ENCODE results near the gene EPB41L5.
"Not testable (repeated sequence)": the region's sequence is repeated elsewhere in the genome, so short reads cannot be mapped to it uniquely, and the experiment has no call there.

EPB41L5 gene

DNA sequence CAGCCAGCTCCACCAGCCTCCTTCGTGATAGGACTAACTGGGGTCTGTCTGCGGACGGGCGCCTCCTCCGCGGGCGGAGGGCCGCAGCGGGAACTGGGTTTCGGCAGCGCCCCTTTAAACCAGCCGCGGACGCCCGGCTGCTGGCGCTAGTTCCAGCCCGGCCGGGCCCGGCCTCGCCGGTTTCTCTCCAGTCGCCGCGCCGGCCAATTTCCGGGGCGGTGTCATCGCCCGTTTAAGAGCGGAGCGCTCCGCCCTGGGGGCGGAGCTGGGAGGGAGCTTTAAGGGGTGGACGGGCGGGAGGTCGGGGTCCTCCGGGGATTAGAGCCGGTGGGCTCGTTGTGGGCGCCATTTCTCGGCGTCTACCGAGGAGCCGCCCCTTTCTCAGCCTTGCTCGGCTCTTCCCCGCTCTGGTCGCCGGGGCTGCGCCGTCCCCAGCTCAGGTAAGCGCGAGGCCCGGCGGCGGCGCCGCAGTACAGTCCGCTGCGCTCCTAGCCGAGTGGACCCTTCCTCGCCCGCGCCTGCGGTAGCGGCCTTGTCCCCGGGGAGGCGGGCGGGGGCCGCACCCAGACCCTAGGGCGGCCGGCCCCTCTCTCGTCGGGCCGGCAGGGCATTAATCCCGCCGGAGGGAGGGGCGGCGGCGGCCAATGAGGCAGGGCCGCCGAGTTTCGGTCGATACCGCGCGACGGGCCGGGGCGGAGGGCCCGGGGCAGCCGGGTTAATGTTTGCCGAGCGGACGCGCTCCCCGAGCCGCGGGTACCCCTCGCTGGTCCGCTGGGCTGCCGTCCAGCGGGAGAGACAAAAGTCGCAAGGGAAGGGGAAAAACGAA lies at the start of gene EPB41L5:
TSS of gene EPB41L5 (plus strand) at position 307 of the 826 bp plus-strand sequence. CDS start 6,008 bp downstream, outside the sequence.
- DNase-seq: peak; percentile 84

DNA sequence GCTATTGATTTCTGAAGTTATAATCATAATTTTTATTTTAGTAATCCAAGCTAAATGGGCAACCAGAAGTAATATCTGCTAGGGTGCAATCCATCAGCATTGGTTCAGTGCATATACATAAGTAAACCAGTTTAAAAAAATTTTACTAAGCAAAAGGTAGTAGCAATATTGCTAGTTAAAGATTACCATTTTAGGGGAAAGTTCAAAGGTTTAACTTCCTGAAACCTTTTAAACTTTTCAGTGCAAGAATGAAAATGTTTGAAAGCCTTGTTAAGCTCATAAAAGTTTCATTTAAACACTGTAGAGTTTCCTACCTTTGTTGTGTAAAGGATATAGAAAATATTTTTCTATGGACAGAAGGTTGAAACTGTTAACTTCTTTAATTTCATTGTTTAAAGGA lies 31.0 kb upstream of the EPB41L5 start:
- DNase-seq: no peak

DNA sequence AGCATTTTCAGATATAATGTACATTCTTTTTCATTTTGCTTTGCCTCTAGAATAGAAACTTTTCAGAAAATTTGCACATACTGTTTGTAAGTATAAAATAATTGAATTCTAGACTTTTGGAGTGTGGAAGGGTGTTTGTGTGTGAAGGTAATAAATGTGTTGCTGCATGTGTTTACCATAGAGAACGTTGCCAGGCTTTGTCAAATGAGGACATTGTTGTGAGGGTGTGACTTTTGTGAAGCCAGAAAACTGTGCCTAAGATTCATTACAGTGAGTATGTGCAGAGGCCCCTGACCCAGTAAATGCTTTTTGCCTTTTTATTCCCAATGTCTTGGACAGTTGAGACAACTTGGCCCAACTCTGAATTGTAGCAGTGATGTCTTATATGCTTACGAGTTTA lies 30.4 kb upstream of the EPB41L5 start:
- no peak for DNase-seq

DNA sequence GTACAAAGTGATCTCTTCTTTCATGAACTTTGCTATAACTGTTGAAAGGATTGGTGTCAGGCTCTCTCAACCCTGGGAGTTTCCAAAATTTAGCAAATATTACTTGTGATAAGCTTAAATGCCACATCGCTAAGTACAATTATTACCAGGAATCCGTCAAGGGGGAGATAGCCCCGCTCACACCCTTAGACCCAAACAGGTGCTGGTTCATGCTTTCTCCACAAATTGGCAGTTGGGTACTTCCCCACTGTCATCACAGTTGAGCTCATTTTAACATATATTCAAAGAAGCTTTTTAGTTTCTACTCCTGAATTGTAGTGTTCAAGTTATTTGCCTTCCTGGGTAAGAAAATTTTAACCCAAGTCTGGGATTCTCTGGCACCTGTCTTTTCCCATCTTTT lies 29.8 kb upstream of the EPB41L5 start:
- no peak for DNase-seq

DNA sequence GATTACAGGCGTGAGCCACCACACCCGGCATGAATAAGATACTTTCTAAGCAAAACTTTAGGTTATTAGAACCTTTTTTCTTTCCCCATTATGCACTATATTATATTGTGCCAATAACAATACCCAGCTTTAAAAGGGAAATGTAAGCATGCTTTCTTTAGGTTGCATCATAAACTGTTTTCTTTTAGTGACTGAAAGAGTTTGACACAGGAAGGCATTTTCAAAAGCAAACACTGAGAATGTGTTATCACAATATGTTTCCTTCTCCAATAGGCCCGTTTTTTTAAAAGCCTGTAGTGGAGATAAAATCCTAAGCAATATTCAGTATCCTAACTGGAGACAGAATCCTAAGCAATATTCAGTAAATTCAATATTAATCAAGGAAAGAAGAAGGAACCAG lies 16.7 kb upstream of the EPB41L5 start:
- DNase-seq: no peak

DNA sequence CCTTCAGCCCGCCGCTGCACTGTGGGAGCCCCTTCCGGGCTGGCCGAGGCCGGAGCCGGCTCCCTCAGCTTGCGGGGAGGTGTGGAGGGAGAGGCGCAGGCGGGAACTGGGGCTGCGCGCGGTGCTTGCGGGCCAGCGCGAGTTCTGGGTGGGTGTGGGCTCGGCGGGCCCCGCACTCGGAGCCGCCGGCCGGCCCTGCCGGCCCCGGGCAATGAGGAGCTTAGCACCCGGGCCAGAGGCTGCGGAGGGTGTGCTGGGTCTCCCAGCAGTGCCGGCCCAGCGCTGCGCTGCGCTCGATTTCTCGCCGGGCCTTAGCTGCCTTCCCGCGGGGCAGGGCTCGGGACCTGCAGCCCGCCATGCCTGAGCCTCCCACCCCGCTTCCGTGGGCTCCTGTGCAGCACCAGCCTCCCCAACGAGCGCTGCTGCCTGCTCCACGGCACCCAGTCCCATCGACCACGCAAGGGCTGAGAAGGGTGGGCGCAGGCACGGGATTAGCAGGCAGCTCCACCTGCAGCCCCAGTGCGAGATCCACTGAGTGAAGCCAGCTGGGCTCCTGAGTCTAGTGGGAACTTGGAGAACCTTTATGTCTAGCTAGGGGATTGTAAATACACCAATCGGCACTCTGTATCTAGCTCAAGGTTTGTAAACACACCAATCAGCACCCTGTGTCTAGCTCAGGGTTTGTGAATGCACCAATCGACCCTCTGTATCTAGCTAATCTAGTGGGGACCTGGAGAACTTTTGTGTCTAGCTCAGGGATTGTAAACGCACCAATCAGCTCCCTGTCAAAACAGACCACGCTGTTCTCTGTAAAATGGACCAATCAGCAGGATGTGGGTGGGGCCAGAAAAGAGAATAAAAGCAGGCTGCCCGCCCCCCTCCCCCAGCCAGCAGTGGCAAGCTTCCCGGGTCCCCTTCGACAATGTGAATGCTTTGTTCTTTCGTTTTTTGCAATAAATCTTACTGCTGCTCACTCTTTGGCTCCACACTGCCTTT lies 15.7 kb upstream of the EPB41L5 start:
- DNase-seq: not testable (repeated sequence)

DNA sequence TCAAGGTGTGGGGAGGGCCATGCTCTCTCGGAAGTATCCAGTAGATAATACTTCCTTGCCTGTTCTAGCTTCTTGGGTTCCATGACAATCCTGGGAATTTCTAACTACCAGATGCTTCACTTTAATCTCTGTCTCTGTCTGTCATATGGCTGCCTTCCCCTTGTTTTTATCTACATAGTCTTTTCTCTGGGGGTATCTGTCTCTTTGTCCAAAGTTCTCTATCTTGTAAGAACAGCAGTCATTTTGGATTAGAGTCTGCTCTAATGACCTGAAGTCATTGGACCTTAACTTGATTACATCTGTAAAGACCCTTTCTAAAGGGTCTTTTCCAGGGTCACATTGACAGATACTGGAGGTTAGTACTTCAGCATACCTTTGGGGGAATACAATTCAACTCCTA lies 11.4 kb upstream of the EPB41L5 start:
- DNase-seq: no peak

DNA sequence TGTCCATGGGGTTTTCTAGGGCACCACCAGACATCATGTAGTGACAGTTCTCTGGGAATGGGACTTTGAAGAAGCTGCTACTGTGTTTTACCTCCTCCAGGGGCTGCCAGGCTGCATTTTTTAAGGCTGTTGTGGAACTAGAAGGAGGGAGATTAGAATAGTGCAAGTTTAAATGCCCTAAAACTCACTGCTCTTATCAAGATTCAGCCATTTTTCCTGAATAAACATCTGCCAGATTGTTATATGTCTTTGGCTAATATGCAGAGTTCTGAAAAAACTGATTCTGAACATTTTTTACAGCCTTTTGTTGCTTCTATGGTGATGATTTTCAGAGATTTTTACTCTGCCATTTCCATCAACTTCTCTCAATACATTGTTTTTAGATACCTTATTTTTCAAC lies 8.6 kb upstream of the EPB41L5 start:
- DNase-seq: no peak

DNA sequence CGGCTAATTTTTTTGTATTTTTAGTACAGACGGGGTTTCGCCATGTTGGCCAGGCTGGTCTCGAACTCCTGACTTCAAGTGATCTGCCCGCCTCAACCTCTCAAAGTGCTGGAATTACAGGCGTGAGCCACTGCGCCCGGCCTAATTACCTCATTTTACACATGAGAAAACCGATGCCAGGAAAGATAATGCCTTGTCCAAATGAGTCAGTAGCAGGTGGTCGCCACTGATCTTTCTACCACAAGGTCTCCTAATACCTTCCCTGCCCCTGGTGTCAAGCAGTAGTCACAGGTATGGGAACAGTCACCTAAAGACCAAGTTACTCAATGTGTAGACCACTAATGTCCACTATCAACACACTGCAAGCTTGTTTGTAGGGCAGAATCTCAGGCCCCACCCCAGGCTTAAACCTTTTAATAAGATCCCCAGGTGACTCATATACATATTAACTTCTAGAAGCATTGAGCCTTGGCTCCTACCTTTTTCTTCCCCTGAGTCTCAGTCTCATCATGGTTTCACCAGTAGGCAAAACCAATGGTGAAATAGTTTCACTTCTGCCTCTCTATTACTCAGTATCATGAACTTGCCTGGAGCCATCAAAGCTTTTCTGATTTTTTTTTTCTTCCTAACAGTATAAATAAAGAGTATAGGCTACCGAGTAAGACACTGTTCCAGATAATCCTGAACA lies 6.9 kb upstream of the EPB41L5 start:
- DNase-seq: no peak

DNA sequence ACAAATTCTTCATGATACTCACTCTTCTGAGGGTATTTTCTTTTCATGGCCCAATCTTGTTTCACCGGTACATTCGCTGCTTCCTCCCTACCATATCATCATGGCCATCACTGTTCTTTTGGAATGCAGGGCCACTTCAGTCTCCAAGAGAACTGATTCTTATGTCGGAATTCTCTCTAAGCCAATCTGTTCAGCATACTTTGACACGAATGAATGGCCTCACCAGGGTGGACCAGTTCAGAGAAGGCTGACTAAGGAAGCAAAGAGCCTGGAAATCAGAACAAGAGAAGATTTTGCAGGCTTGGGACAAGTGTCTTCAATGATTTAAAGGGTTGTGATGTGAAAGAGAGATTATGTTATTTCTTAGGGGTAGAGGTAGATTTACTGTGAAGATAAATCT lies 5.0 kb upstream of the EPB41L5 start:
- no peak for DNase-seq

DNA sequence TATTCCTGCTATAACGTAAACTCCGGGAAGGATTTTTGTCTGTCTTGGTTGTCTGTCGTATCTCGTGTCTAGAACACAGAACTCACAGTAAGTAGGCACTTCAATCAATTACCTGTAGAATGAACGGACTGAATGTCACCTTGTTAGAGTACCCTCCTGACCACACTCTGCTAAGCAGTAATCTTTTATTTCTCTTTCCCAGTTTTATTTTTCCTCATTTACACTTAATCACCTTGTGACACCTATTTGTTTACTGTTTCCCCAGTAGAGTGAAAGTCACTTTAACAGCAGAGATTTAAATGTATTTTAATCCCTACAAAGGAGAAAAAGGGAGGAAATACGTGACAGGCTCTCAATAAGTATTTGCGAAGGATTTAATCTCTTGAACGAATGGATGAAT lies 514 bp upstream of the EPB41L5 start:
- DNase-seq: no peak

DNA sequence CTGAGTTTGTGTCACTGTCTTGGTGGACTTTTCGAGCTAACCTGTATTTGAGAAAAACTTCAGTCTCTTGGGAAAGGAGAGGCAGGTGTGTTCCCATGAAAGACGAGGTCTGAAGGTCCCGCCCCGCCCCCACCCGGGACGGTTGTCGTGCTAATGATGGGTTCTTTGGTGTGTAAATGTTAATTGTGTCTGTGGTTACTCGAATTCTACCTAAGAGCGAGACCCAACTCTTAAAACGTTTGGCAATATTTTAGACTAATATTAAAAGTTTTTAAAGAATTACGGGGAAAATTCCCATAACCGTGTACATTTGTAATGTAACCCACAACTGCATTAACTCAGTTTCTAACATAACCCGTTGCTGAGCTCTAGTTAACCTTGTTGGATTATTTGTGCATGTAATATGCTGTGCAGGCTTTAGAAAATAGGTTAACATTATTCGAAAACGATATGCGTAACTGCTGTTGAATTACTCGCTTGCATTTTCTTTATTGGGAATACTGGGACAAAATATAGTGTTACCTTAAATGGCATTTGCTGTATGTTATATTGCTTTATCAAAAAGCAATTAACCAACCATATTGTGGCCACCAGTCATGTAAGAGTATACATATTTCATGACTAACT lies 833 bp downstream of the EPB41L5 start:
- DNase-seq: no peak

DNA sequence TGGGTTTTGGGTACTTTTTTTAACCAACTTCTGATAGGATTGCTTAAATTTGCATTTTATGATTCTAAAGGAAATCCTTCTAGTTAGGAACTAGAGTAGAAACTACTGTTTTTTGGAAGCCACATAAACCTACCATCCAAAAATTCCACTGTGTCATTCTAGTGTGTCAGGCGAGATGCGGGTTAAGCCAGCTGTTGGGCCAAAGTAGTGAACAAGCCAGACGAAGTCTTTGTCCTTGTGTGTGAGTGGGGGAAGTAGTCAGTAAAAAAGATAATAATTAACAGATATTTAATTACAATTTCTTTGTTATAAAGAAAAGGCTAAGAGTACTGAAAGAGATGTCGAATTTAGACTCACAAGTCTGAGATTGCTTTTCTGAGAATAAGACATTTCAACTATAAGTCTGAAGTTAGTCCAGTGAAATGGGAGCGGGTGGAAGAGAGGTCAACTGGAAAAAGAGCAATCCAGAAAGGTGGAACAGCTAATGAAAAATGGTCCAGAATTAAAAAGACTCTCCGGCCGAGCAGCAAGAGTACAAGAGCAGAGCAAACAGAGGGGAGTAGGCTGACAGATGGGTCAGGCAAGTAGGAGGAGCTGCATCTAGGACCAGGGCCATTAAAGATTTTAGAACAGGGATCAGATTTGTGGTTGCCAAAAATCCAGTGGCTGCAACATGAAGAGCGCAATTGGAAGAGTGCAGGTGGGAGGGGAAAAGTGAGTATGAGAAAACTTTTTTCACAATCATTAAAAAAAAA lies 1.5 kb downstream of the EPB41L5 start:
- DNase-seq: no peak

DNA sequence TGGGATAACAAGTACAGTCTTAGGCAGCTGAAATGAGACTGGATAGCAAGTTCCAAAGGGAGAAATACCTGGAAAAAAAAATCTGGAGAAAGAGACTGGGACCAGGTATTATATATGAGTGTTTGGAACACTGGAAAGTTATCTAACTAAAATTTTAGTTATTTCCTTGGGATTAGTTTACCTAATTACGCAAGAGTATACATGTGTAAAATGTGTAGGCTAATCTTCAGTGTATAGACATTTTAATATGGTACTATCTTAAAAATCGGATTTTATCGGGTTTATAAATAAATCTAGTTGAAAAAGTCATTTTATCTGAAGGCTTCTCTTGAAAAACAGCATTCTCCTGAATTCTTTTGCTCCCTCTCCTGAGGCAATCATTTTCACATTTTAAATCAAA lies 3.9 kb downstream of the EPB41L5 start:
- DNase-seq: no peak

DNA sequence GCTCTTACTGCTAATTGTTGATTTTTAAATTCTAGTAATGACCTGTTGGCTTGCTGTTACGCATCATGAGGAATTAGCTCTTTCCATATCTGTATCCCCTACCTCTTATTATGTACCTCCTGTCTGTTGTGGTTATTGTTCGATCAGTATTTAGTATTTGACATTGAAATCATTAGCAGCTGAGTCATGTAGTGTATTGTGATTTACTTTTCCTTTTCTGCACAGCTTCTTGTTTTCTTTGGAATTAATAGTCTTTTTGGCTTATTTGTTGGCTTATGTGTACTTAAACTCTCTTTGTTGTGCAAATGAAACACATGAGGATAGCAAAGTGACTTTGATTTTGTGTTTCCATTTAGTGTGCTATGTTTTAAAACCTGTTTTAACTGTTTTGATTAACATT lies 4.3 kb downstream of the EPB41L5 start:
- no peak for DNase-seq

DNA sequence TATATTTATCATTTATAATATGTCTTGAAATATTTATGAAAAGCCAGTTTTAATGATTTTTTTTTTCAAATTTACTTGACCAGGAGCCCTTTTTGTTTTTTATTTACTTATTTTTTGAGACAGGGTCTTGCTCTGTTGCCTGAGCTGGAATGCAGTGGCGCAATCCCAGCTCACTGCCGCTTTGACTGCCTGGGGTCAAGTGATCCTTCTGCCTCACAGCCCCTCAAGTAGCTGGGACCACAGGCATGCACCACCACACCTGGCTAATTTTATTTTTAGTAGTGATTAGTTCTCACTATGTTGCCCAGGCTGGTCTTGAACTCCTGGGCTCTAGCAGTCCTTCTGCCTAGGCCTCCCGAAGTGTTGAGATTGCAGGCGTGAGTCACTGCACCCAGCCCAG lies 5.7 kb downstream of the EPB41L5 start:
- no peak for DNase-seq

DNA sequence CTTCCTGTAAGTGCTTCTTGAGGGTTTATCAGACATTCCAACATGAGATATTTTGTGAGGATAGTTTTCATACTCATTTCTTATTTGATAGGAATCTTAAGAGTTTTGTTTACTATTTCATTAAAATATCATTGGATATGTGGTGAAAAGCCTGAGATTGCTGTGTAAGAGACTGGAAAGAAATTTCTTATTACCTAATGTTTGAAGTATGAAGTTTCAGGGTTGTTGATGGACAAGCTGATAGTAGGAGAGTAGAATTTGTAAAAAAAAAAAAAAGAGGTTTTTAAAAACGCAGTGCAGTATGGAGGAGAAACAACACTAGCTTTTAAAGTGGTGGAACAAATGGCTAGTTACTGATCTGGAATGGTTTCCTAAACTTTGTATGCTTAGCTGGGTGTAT lies 7.7 kb downstream of the EPB41L5 start:
- DNase-seq: no peak

DNA sequence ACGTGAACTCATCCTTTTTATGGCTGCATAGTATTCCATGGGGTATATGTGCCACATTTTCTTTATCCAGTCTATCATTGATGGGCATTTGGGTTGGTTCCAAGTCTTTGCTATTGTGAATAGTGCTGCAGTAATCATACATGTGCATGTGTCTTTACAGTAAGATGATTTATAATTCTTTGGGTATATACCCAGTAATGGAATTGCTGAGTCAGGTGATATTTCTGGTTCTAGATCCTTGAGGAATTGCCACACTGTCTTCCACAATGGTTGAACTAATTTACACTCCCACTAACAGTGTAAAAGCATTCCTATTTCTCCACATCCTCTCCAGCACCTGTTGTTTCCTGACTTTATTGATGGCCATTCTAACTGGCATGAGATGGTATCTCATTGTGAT lies 9.6 kb downstream of the EPB41L5 start:
- DNase-seq: not testable (repeated sequence)

DNA sequence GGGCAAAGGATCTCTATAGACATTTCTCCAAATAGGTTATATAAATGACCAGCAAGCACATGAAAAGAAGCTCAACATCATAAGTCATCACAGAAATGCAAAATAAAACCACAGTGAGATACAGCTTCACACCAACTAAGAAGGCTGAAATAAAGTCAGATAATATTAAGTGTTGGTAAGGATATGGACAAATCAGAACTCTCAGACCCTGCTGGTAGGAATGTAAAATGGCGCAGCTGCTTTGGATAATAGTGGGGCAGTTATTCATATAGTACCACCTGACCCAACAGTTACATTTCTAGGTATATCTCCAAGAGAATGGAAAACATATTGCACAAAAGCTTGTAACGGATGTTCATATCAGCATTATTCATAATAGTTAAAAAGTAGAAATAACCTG lies 14.0 kb downstream of the EPB41L5 start:
- no peak for DNase-seq

DNA sequence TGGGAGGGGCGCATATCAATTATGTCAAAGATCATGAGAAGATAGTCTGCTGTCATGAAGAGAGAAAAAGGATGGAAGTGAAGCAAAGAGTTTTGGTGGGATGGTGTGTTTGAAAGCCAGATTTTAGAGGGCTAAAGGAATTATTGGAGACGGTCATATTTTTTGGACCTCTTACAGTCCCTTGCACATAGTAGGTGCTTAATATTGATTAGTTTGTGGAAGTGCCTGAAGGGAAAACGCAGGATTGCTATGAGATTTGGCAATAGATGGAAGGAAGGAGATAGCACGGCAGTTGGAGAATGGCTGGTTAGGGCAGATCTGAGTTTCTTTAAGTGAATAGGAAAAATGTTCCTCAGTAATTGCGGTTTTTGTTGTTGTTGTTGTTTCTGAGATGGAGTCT lies 15.9 kb downstream of the EPB41L5 start:
- no peak for DNase-seq

DNA sequence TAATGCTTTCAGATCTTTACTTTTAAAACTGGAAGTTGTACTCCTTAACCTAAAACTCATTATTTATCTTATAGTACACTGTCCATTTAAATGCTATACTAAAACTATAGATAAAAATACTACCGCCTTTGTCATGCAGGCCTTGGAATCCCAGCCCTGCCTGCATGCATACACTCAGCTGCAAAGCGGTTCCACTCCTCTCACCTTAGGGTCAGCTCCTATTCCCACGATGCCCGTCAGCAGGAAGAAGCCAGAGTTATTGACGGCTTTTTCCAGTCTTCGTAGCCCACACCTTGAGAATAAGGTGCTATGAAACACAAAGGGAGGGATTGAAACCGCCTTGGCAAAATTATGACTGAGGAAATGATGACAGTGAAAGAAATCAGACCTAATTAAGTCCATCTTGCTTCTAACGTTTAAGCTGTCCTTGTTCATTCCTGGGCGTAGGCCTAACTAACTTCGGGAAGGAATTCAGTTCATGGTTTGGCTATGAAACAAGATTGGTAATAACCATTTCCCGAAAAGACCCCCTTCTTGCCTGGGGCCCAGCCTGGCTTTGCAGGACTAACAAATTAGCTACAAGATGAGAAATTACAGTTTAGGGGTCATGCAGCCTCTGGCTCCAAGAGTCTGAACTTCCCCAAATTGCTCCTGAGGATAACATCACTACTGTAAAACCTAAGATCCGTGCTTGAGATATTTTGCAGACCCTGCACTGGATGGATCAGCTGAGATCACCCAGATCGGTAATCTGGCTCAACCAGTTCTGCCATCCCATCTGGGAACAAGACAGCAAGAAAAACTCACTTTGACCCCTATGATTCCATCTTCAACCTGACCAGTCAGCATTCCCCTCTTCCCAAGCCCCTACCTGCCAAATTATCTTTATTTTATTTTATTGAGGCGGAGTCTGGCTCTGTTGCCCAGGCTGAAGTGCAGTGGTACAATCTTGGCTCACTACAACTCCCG lies 17.1 kb downstream of the EPB41L5 start:
- DNase-seq: no peak
